Neutrophil (primary cell): Measurements from ENCODE around the gene DNMT3A.

Source experiments
- H3K27ac ChIP-seq: fragments of 200-600 bp; sonication (generic); 2 replicates; pipeline ENCODE4 v1.5.1; 2016; ENCODE audit warnings: mild to moderate bottlenecking, moderate library complexity
- H3K27me3 ChIP-seq: fragments of 200-600 bp; sonication (generic); 2 replicates; pipeline ENCODE4 v1.6.0; 2016; ENCODE audit warnings: mild to moderate bottlenecking
- H3K36me3 ChIP-seq: fragments of 200-600 bp; sonication (generic); 2 replicates; pipeline ENCODE4 v1.5.1; 2017
- H3K4me1 ChIP-seq, 2 experiments: fragments of 200-600 bp in 1 of 2; sonication (generic) in 1 of 2; 1 replicate in 1 of 2; 2 replicates in 1 of 2; pipeline versions ENCODE4 v1.5.1 to v1.6.1; 2013 to 2016; ENCODE audit warnings: low read depth in 1 of 2, low read length in 1 of 2, mild to moderate bottlenecking in 1 of 2, moderate library complexity in 1 of 2; ENCODE audit not compliant: control insufficient read depth in 1 of 2, insufficient read depth in 1 of 2
- H3K4me3 ChIP-seq, 2 experiments: fragments of 200-600 bp in 1 of 2; sonication (generic) in 1 of 2; 1 replicate in 1 of 2; 2 replicates in 1 of 2; pipeline ENCODE4 v1.5.1; 2013 to 2016; ENCODE audit warnings: low read depth in 1 of 2, low read length in 1 of 2, mild to moderate bottlenecking in 1 of 2, moderate library complexity in 1 of 2
- H3K9me3 ChIP-seq: fragments of 200-600 bp; sonication (generic); 2 replicates; pipeline ENCODE4 v1.5.1; 2016
- CTCF ChIP-seq: fragments of 200-600 bp; sonication (generic); IDR thresholded peaks from 2 replicates; pipeline ENCODE4 v1.5.1; 2016; ENCODE audit warnings: antibody characterized with exemption

The DNMT3A gene

GRCh38 chr2:25190536-25190935 is 151.2 kb downstream of the DNMT3A start:
- Histone ChIP-seq H3K4me3 (no peak overlapping the region), H3K9me3 (no peaks in the 10 kb centered on the region), H3K4me1 (no peaks in the 10 kb centered on the region), H3K27ac (no peak overlapping the region), H3K36me3 (no peaks in the 10 kb centered on the region), H3K27me3 (no peaks in the 10 kb centered on the region)
- no peak for TF ChIP-seq CTCF

- H3K4me3 ChIP-seq, result no peak overlapping the region
- H3K9me3 ChIP-seq, result no peaks in the 10 kb centered on the region
- no peaks in the 10 kb centered on the region for H3K4me1 ChIP-seq
- H3K36me3 ChIP-seq, result no peaks in the 10 kb centered on the region
- no peak overlapping the region for H3K27ac ChIP-seq
- no peaks in the 10 kb centered on the region for H3K27me3 ChIP-seq
- no peak for TF ChIP-seq CTCF
Observed at GRCh38 chr2:25188405-25188804, 153.3 kb downstream of the DNMT3A start.

- no peaks in the 10 kb centered on the region for H3K27me3 ChIP-seq
- no peak overlapping the region for H3K4me3 ChIP-seq
- H3K27ac ChIP-seq, result no peak overlapping the region
- no peaks in the 10 kb centered on the region for H3K4me1 ChIP-seq
- H3K9me3 ChIP-seq, result no peaks in the 10 kb centered on the region
- TF ChIP-seq CTCF, result no peak
- H3K36me3 ChIP-seq, result no peaks in the 10 kb centered on the region
Observed at GRCh38 chr2:25187729-25188350, 153.9 kb downstream of the DNMT3A start.

- H3K36me3 ChIP-seq, result no peaks in the 10 kb centered on the region
- H3K9me3 ChIP-seq, result no peaks in the 10 kb centered on the region
- H3K27me3 ChIP-seq, result peaks cover 11% of the 10 kb centered on the region
- H3K4me3 ChIP-seq, result no peak overlapping the region
- no peak for TF ChIP-seq CTCF
- no peaks in the 10 kb centered on the region for H3K4me1 ChIP-seq
- H3K27ac ChIP-seq, result no peak overlapping the region
Observed at GRCh38 chr2:25184254-25184653, 157.5 kb downstream of the DNMT3A start.

GRCh38 chr2:25178976-25179375 is 162.7 kb downstream of the DNMT3A start:
- no peaks in the 10 kb centered on the region for H3K4me1 ChIP-seq
- no peak overlapping the region for H3K27ac ChIP-seq
- H3K9me3 ChIP-seq, result no peaks in the 10 kb centered on the region
- TF ChIP-seq CTCF, result no peak
- H3K36me3 ChIP-seq, result no peaks in the 10 kb centered on the region
- H3K4me3 ChIP-seq, result no peak overlapping the region
- peaks cover 24% of the 10 kb centered on the region for H3K27me3 ChIP-seq
